Cerebellar nuclear complex (tissue), 1 donor: ENCODE measurements around the gene LARP6.
"Not testable (repeated sequence)": the region's sequence is repeated elsewhere in the genome, so short reads cannot be mapped to it uniquely, and the experiment has no call there.

Experiments
- DNase-seq, 2 experiments: peaks; one replicate each; lab custom pipeline; 2025; lab: John Stamatoyannopoulos, UW

The LARP6 gene

DNA sequence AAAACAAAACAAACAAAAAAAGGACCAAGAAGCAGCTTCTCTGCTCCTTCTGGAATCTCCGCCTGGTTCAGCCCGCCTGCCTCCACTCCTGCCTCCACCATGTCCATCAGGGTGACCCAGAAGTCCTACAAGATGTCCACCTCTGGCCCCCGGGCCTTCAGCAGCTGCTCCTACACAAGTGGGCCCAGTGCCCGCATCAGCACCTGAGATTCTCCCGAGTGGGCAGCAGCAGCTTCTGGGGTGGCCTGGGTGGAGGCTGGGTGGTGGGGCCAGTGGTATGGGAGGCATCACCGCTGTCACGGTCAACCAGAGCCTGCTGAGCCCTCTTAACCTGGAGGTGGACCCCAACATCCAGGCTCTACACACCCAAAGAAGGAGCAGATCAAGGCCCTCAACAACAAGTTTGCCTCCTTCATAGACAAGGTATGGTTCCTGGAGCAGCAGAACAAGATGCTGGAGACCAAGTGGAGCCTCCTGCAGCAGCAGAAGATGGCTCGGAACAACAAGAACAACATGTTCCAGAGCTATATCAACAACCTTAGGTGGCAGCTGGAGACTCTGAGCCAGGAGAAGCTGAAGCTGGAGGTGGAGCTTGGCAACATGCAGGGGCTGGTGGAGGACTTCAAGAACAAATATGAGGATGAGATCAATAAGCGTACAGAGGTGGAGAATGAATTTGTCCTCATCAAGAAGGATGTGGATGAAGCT is 4.8 kb upstream of the LARP6 start:
- not testable (repeated sequence) for DNase-seq

DNA sequence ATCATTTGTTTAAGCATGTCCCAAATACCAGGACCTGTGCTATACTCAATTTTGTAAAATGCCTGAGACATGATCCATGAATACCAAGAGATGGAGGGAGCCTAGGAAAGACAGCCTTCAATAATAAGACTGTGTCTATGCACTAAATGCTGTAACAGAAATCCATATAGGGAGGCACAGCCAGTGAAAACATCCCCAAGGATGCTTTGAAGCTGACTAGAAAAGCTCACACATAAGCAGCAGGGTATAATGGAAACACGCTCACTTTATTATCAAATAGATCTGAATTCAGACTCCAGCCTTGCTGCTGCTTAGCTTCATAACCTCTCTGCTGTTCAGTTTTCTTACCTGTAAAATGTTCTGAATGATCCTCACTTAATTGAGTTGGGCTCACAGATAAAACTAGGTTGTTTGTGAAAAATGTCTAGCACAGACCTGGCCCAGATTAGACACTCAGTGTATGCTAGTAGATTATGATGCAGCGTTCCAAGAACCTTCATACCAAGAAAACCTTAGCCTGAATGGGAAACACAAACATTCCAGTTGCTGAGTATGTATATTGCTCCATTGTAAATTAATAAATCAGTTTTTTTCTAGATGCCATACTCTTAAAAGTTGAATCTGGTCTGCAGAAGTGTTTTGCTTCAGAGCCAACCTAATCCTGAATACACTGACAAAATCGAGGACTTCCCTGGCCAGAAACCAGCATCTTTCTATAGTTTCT is 3.8 kb upstream of the LARP6 start:
- no peak for DNase-seq

DNA sequence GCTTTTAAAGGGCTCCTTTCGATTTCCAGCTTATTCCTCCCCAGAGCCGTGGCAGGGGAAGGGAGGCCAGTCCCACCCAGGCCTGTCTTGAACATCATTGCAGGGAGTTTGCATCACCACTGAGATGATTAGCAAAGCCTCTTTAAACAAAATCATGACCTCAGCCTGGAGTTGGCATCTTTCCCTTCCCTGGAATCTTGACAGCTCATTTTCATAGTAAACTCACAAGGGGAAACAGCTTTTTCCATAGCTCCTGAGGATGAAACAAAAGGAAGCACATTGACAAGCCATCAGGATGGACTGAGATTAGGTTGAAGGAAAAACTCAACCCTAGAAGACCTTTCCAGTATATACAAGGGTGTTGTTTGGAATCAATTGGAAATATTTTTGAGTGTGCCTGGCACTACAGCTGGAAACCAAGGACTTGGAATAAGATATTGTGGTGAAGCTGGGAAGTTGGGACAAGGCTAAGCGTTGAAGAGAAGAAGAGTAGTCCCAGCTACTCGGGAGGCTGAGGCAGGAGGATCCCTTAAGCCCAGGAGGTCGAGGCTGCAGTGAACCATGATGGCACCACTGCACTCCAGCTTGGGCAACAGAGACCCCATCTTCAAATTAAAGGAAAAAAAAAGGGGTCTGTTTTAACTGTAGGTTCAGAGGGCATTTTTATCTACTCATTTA is 3.1 kb upstream of the LARP6 start:
- DNase-seq, result no peak

DNA sequence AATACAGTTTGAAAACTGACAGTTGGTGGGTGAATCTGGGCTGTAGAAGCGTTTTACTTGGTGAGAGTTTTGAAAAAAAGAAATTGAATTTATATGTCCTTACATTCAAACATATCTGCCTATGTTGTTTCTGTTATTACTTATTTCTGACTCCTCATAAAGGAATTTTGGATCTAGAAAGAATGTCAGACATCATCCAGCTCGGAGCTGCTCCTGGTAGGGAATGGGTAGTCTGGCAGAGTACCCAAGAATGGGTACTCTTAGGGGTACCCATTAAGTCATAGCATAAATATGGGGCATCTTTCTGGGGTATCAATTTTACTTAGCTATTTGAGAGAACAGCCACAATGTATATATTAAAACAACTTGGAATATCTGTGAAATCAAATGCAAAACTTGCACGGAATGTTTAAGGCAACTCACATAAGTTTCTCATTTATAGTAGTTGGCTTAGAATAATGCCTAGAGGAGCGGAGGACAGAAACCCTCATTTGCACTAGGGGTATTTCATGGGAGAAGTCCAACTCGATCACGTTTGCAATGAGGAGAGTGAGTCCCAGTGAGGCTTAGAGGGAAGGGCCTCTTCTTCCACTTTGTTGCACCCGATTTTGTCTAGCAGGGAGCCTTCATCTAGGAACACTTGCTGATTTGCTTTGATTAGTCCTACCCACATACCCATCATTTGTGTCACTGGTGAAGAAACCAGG is 2.4 kb upstream of the LARP6 start:
- DNase-seq, result no peak

DNA sequence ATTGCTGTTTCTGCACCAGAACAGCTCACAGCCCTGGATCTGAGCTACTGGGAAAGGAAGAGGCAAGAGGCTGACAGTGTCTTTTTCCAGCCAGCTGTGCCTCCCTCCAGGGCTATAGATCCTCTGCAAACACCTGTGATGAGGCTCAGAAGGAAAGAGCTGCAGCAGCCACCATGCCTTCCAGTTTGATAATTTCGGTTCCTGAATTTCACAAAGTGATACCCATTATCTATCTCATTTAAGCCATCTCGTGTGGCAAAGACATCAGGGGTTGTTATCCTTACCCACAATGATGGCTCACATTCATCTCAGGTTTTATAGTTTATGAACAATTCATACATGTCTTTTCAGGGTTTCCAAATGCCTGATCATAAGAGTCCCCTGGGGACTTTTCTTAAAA is 1.8 kb upstream of the LARP6 start:
- no peak for DNase-seq

DNA sequence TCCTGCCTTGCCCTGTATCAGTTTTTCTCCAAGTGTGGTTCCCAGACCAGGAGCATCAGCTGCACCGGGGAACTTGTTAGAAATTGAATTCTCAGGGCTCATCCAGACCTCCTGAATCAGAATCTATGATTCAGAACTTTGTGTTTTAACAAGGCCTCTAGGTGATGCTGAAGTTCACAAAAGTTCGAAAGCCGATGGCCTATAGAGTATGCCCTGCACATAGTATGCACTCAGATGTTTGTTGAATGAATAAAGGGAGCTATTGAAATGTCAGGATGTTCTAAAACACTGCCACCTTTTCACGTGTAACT is 664 bp upstream of the LARP6 start:
- DNase-seq, result no peak

DNA sequence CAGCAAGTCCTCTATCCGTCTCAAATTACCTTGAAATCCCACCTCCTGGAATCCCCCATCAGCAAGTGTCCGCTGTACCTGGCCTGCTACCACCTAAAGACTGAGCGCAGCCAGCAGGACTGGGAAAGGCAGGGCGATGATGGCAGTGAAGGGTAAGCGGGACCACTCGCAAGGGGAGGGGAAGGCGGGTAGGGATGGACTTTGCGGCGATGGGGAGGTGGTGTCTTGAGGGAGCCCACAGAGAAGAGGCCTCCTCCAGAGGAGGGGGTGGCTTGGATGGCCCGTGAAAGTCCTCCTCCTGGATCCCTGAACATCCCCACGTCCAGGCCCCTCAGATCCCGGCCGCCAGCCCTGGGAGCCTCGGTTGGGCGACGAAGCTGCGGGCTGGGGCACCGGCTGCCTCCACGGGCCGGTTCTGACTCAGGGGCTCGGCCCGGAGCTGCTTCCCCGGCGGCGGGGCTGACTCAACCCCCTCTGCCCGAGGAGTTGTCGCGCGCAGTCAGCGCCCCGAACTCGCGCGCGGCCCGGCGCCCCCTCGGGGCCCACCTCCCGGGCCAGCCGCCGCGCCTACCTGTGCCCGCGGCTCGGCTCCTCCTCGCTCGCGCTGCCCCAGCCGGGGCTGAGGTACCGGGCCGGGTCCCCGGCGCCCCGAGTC is 512 bp downstream of the LARP6 start:
- no peak for DNase-seq

DNA sequence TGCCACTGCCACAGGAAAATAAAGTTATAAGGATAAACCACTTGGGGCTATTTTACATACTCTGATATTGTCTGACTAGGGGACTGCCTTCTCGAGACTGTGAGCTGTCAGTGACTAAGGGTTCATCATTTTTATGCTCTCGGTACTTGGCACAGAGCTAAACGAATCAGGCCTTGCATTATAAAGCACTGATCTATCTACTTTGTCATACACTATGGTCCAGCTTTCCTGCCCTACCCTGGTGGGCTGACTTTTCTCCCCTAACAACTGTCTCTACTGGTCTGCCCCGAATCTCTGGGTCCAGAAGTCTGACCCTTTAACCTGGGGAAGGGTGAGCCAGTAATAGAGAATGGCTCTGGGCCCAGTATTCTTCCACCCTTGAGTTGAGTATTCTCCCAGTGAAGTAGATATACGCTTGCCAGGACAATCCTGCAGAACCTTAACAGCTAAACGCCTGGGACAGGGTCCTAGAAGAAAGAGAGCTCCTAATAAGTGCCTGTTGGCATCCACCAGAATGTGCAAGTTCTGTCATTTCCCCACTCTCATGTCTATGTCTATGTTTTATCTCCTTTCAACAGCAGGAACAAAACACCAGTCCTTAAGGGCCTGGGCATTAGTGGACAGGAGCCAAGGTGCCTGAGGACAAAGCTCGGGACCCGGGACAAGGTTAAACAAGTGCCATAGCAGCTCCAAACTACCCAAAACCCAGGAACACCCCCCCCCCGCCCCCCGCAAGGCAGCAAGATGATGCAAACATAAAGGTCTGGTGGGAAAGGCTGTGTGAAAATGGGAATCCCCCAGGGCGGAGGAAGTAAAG is 1.2 kb downstream of the LARP6 start:
- DNase-seq, result no peak

DNA sequence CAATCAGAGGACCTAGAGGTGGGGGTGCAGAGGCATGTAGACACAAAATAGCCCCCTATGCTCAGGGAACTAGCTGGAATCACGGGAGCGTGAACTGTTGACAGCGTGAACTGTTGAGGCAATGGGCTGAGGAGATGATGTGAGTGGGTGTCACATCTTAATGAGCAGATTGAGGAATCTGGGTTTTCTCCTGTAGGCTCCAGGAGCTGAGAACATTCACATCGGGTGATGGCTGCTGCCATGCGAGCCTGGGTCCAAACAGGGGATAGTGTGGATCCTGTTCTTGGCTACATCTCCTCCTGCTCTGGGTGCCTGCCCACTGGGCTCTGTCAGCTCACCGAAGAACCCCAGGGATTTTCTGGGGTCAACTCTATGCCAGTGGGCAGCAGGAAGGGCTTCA is 2.1 kb downstream of the LARP6 start:
- DNase-seq, result no peak

DNA sequence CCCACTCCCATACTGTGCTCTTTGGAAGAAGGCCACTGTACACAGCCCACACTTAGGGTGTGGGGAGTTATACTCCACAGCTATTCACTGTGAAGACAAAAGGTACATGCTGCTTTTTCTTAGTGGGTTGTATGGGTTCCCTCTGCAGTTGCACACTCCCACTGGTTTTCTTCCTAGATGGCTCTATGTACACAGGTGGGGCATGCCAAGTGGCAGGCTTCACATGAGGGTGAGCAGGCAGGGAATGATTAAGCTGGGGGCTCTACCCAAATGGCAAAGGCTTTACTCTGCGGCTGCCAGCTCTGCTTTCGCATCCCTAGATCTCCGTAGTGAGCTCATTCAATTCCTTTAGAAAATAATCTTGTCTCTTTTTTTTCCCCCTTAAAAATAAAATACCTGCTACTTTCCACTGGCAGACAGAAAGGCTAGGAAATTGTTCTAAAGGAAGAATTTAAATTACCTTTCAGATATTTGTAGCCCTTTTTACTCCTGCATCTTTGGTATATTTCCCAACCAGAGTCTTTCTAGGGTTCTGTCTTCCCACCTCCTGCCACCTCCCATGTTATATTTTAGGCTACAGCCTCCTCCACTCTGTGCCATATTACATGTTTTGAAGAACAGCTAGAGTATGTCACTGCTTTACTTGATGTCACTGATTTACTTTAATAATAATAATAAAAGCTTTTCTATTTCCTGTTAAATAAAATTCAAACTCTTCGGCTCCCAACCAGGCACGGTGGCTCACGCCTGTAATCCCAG is 8.2 kb downstream of the LARP6 start:
- DNase-seq, result no peak

DNA sequence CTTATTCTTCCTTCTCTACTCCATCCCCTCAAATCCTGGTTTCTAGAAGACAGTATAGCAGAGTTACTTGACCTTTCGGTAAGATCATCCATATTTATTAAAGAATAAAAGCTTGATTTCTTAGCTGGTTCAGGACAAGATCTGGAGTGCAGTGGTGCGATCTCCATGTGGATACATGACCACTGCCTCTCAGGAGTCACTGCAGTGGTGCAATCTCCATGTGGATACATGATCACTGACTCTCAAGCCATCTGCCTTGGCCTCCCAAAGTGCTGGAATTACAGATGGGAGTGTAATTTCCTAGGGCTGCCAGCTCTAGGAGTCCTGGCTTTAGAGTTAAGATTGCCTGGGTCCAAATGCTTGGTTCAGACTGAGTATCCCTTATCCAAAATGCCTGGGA is 16.5 kb downstream of the LARP6 start:
- DNase-seq, result no peak

DNA sequence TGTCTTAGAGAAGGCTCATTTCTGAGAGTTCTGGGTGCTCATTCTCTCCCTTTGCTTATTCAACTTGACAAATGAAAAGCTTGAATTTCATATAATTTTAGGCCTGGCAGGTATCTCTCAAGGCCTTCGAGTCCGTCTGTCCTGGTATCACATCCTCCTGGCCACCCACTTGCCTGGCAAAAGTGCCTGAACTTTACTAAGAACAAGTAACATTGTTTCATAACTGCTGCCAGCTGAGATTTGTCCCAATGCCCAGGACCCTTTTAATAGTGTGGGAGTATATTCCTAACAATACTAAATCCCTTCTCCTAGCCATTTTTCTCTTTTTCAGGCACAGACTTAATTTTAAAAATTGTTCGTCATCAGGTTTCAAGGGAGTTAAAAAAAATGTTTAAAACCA is 18.1 kb downstream of the LARP6 start:
- DNase-seq, result no peak

DNA sequence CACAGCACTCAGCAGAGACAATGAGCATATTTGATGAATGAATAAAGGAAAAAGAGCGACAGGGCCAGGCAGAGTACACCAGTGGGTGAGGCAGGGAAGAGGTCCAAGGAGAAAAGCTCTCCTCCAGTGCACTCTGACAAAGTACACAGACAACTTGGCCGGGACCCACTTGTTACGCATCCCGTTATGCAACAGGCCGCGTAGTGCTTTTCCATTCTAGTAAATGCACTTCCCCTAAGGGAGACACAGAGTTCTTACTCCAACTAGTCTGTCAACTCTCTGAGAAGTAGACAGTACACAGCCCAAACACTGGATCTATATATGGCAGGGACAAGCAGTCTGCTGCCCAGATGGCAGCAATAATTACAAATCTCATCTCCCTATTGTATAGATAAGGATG is 18.5 kb downstream of the LARP6 start:
- DNase-seq, result no peak

DNA sequence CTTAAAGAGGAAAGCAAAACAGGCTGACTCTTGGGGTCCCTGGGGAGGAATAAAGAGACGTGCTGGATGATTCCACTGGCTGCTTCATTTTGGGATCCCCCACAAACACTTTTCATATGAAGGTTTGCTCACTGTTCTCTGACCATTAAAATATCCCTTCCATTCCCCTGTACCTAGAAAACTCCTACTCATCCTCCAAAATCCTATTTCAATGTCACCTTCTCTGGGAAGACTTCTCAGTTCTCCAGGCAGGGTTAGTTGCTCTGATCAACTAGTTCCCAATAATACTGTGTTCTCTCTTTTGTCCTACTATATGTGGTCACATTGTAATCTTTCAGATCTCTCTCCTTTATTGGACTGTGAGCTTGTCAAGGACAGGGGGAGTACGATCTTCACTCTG is 19.0 kb downstream of the LARP6 start:
- no peak for DNase-seq

DNA sequence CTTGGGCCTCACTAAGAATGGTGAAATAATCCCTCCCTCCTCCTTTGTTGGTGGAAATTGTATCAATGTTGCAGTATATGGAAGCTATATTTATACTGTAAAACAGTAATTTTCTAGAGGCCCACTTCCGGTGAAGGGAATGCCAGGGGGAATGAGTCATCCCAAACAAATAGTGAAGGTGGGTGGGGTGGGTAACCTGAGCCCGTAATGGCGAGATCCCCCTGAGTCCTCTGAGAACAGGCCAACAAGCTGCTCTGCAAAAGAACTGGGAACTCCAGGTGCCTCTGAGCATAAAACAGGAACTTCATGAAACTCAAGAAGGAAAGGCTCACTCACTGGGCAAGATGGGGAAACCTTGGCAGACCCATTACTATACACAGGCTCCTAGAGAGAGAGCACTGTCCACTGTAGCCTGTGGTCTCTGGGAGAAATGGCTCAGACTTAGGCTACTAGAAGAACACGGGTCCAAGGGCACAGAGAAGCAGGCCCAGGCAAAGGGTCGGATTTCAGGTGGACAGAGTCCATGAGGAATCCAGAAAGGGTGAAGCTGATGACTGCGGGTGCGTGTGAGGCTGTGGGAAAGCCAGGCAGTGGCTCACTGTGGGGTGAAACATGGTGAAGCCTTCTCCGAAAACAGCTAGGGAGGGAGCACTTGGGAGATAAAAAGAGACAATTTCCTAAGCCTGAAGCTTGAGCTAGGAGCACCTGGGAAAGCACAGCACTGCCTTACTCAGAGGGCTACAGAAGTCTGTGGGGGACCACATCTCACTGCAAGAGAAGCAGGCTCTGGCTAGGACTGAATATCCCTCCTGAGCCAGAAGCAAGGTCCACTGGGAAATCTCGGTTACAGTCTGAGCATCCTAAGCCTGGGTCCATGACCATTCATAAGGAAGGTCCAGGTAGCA is 19.8 kb downstream of the LARP6 start:
- DNase-seq, result no peak

DNA sequence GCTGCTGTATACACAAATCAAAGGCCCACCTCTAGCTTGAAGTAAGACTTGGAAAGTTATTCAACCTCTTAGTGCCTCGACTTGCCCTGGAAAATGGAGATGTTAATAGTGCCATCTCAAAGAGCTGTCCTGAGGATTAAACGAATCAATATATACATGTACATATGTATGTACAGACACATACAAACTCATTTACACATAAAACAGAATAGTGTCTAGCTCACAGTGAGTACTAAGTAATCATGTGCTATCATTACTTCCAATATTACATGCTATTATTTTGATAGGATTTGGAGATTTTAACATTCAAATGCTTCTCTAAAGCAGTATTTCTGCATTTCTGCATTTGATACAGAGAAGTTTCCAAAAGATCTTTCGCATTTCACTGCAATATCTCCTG is 20.5 kb downstream of the LARP6 start:
- DNase-seq, result no peak

DNA sequence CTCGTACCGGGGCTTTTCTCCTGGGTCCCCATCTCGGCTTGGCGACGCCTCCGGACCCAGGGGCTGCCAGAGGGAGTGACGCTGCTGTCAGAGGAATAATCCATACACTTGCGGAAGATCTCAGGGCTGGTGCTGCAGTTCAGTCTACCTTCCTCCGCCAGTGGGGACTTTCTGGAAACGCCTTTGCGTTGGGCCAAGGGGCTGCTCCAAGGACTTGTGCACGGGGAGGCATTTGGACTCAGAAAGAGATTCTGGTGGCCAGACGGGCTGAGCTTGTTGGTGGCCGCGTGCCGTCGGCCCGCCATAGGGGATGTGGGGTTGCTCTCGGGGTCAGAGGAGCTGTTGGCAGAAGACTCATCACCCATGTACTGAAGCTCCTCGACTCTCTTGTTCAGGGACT is 21.8 kb downstream of the LARP6 start:
- DNase-seq, result no peak

DNA sequence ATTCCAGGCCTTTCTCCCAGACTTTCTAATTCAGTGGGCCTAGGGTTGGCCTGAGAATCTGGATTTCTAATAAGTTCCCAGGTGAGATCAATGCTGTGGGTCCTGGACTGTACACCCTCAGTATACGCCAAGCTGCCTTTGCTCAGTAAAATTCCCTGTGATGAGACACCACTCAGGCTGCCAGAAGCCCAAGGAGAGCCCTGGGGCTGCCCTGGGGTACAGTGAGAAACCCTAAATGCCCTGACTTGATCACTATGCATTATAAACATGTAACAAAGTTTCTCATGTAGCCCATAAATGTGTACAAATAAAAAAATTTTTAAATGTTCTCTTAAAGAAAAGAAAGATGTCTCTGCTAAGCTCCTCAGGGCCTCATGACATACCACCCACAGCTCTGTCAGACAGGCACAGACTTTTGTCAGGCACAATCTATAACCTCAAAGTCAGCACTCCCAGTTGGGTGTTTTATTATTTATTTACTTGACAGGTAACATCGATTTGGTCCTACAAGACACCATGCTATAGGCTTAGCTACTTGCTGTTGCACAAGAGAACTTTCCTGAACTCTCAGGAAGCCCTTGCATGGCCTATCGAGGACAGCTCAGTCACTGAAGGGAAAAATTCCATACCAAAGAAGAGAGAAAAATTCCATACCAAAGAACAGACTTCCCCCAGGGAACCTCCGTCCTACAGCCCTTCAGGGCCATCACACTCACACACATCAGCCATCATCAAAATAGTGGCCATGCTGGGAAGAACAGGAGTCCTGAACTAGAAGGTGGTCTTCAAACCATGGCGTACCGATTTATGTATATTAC is 22.7 kb downstream of the LARP6 start:
- no peak for DNase-seq

DNA sequence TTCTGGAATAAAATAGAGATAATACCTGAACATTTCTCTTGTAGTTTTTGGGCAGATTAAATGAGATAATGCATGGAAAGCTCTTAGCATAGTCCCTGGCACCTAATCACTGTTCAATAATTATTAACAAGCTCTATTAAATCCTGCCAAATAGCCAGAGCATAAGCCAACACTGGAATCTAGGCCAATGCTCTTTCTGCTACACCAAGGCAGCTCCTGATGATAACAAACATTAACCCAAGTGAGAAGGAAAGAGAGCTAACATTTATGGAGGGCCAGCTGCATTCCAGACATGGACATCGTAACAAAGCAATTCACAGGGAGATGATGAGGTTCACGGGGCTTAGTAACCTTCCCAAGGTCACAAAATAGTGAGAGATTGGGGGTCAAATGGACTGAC is 23.3 kb downstream of the LARP6 start:
- no peak for DNase-seq
